NT2/D1 (cell line): ENCODE measurements around the gene COL26A1.

Experiments used
- SUZ12 ChIP-seq: IDR thresholded peaks from 2 replicates; pipeline ENCODE4 v1.6.1; 2011; ENCODE audit not compliant: insufficient read length, insufficient read depth; ENCODE audit errors: extremely low read depth
- YY1 ChIP-seq: IDR thresholded peaks from 2 replicates; pipeline ENCODE4 v1.6.1; 2011; ENCODE audit not compliant: insufficient read length, insufficient read depth
- ZNF274 ChIP-seq: IDR thresholded peaks from 2 replicates; pipeline ENCODE4 v1.6.1; 2011; ENCODE audit warnings: mild to moderate bottlenecking, low read depth, low read length

DNA sequence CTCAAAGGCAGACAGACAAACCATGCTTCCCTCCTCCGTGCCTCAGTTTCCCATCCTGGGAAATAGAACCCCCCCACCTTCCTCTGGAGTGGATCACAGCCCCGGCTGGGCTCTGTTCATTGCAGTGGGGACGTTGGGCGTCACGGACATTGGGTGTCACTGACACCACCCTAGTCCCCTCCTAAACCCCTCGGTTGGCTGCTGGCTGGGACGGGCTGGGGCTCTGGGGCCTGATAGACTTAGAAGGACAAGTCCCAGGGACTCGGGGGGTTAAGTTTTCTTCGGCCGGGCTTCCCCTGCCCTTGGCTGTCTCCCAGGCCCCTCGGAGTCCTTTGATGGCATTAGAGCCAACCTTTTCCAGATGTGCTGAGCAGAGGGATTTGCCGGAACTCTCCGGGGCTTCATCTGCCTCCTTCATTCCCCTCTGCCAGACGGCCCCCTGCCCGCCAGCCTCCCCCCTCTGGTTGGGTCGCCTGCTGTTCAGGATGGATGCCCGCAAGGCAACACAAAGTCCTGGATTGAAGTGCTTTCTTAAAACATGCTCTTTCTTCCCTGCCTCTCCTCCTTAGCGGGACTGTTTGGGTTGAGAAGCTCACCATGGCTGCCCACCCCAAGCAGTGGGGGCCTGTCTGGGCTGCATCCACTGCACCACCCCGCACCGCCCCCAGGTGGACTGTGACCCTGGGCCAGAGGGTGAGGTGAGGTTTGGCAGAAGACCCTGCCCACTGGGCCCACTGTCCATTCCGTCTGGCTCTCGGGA lies 73.0 kb downstream of the COL26A1 start:
- TF ChIP-seq ZNF274, result no peak
- no peak for TF ChIP-seq YY1
- no peak for TF ChIP-seq SUZ12
